ENCODE results near the gene RNU1-3. TPM values are rescaled to one million over a fixed set of nuclear protein-coding genes. Genes with fewer than 3 reads are reported as not detected.
"Not testable (repeated sequence)": the region's sequence is repeated elsewhere in the genome, so short reads cannot be mapped to it uniquely, and the experiment has no call there.

RNU1-3 gene
- total RNA-seq, 1 donor from 2014 or later = under 0.01 TPM

- DNase-seq (ENCODE audit: low read depth) = not testable (repeated sequence)
These were observed 10.2 kb downstream of the RNU1-3 start for GRCh38 chr1:16656574-16656973.

GRCh38 chr1:16651560-16651959 lies 15.2 kb downstream of the RNU1-3 start:
- peak; percentile 17 for DNase-seq (ENCODE audit: low read depth)

GRCh38 chr1:16649960-16650359 lies 16.8 kb downstream of the RNU1-3 start:
- DNase-seq (ENCODE audit: low read depth) = not testable (repeated sequence)

GRCh38 chr1:16649390-16649789 lies 17.4 kb downstream of the RNU1-3 start:
- not testable (repeated sequence) for DNase-seq (ENCODE audit: low read depth)

GRCh38 chr1:16648756-16649155 lies 18.0 kb downstream of the RNU1-3 start:
- DNase-seq (ENCODE audit: low read depth) = not testable (repeated sequence)

GRCh38 chr1:16648250-16648649 lies 18.5 kb downstream of the RNU1-3 start:
- DNase-seq (ENCODE audit: low read depth) = not testable (repeated sequence)

- DNase-seq (ENCODE audit: low read depth) = not testable (repeated sequence)
These were observed 19.3 kb downstream of the RNU1-3 start for GRCh38 chr1:16647179-16648176.

- not testable (repeated sequence) for DNase-seq (ENCODE audit: low read depth)
These were observed 20.0 kb downstream of the RNU1-3 start for GRCh38 chr1:16646716-16647115.

GRCh38 chr1:16646061-16646664 lies 20.6 kb downstream of the RNU1-3 start:
- not testable (repeated sequence) for DNase-seq (ENCODE audit: low read depth)

- not testable (repeated sequence) for DNase-seq (ENCODE audit: low read depth)
These were observed 21.3 kb downstream of the RNU1-3 start for GRCh38 chr1:16645271-16646060.

- peak; percentile 76 for DNase-seq (ENCODE audit: low read depth)
These were observed 22.1 kb downstream of the RNU1-3 start for GRCh38 chr1:16644482-16645270.

- no peak for DNase-seq (ENCODE audit: low read depth)
These were observed 22.6 kb downstream of the RNU1-3 start for GRCh38 chr1:16644193-16644481.

- DNase-seq (ENCODE audit: low read depth) = peak; percentile 24
These were observed 23.1 kb downstream of the RNU1-3 start for GRCh38 chr1:16643476-16644192.

GRCh38 chr1:16643001-16643411 lies 23.7 kb downstream of the RNU1-3 start:
- DNase-seq (ENCODE audit: low read depth) = not testable (repeated sequence)

- not testable (repeated sequence) for DNase-seq (ENCODE audit: low read depth)
These were observed 24.5 kb downstream of the RNU1-3 start for GRCh38 chr1:16642025-16642966.

GRCh38 chr1:16641159-16641975 lies 25.4 kb downstream of the RNU1-3 start:
- not testable (repeated sequence) for DNase-seq (ENCODE audit: low read depth)

- DNase-seq (ENCODE audit: low read depth) = not testable (repeated sequence)
These were observed 27.4 kb downstream of the RNU1-3 start for GRCh38 chr1:16639091-16640031.
